SK-N-MC (cell line): ENCODE measurements around the gene FEZ2.

ENCODE experiments used
- DNase-seq: peaks from one replicate; pipeline ENCODE4 v3.0.0-alpha.2; 2011; ENCODE audit warnings: low read depth, low spot score
- H3K27ac ChIP-seq: fragments of 200-600 bp; sonication (generic); 2 replicates; pipeline ENCODE4 v1.5.1; 2016; ENCODE audit warnings: mixed run types
- H3K36me3 ChIP-seq: fragments of 200-600 bp; sonication (generic); 2 replicates; pipeline ENCODE4 v1.6.1; 2017; ENCODE audit warnings: antibody characterized with exemption, low read length, mixed read lengths; ENCODE audit not compliant: insufficient read depth
- H3K4me3 ChIP-seq: fragments of 200-600 bp; sonication (generic); 2 replicates; pipeline ENCODE4 v1.5.1; 2016
- H3K9ac ChIP-seq: fragments of 200-600 bp; sonication (generic); 2 replicates; pipeline ENCODE4 v1.8.0; 2017; ENCODE audit warnings: mixed run types, mixed read lengths; ENCODE audit not compliant: insufficient read length
- H3K9me3 ChIP-seq: fragments of 200-600 bp; sonication (generic); 2 replicates; pipeline ENCODE4 v1.6.1; 2017; ENCODE audit warnings: low read depth, mild to moderate bottlenecking, antibody characterized with exemption, low read length, moderate library complexity, mixed read lengths
- EZH2 ChIP-seq: fragments of 200-600 bp; sonication (generic); IDR thresholded peaks from one replicate; pipeline ENCODE4 v1.6.1; 2017; ENCODE audit warnings: antibody characterized with exemption
- FOXP2 ChIP-seq: optimal IDR thresholded peaks from 2 replicates; pipeline ENCODE3; 2011; ENCODE audit warnings: mild to moderate bottlenecking, moderate library complexity; ENCODE audit not compliant: insufficient read depth; ENCODE audit errors: extremely low read length, control extremely low read depth
- POLR2AphosphoS5 ChIP-seq: IDR thresholded peaks from 2 replicates; pipeline ENCODE4 v1.6.1; 2012; ENCODE audit warnings: mild to moderate bottlenecking, low read depth, low read length, borderline replicate concordance

FEZ2 gene

DNA sequence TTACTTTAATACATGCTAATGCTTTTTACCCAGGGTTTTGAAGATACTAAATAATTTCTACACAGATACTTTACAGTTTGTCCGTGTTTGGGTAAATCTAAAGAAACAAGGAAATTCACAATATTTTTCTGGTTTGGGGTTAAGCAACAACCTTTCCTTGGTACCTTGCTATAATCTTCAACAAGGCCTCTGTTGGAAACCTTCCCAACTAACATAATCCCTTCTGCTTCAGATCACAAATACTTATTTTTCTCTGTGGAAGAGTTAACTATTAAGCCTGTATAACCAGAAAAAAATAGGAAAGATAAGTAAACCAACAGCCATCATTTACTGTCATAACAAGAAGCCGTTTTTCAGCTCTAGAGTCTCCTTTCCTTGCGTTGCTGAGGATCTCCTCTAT lies 15.0 kb downstream of the FEZ2 start:
- Histone ChIP-seq H3K36me3 (peaks cover 77% of the 10 kb centered on the region), H3K27ac (no peak overlapping the region), H3K9me3 (no peaks in the 10 kb centered on the region), H3K9ac (no peak overlapping the region), H3K4me3 (no peak overlapping the region)
- DNase-seq: no peak
- TF ChIP-seq FOXP2: no peak
- no peak for TF ChIP-seq EZH2
- no peak for TF ChIP-seq POLR2AphosphoS5

DNA sequence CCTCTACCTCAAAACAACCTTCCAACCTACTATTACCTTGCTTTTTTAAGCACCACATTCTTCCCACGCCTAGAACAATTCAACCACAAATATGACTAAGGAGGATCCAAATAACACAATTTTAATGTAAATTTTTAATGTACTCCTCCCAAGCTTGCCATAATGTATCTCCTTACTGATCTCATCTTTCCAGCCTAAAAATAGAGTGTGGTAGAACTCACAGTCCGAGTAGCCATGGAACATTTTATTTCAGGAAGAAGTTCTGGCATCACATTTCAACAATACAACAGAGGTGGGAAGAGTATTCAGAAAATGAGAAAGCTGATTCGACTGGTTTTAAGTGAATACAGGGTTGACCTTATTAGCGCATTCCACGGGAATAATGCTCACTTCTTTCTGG lies 15.4 kb downstream of the FEZ2 start:
- no peak for DNase-seq
- Histone ChIP-seq H3K27ac (no peak overlapping the region), H3K9me3 (no peaks in the 10 kb centered on the region), H3K36me3 (peaks cover 81% of the 10 kb centered on the region), H3K9ac (no peak overlapping the region), H3K4me3 (no peak overlapping the region)
- no peak for TF ChIP-seq EZH2
- no peak for TF ChIP-seq FOXP2
- no peak for TF ChIP-seq POLR2AphosphoS5

DNA sequence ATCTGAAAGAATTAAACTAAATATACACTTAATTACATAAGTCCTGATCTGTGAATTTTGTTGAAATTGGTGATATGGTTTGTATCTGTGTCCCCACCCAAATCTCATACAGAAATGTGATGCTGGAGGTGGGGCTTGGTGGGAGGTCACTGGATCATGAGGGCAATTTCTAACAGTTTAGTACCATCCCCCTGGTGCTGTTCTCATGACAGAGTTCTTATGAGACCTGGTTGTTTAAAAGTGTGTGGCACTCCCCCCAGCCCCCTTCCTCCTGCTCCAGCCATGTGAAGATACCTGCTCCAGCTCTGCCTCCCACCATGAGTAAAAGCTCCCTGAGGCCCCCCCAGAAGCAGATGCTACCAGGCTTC lies 18.7 kb downstream of the FEZ2 start:
- H3K9ac ChIP-seq: no peak overlapping the region
- no peaks in the 10 kb centered on the region for H3K9me3 ChIP-seq
- H3K27ac ChIP-seq: no peak overlapping the region
- H3K4me3 ChIP-seq: no peak overlapping the region
- TF ChIP-seq EZH2 (no peak), POLR2AphosphoS5 (no peak), FOXP2 (no peak)
- peaks cover 81% of the 10 kb centered on the region for H3K36me3 ChIP-seq
- DNase-seq: no peak

DNA sequence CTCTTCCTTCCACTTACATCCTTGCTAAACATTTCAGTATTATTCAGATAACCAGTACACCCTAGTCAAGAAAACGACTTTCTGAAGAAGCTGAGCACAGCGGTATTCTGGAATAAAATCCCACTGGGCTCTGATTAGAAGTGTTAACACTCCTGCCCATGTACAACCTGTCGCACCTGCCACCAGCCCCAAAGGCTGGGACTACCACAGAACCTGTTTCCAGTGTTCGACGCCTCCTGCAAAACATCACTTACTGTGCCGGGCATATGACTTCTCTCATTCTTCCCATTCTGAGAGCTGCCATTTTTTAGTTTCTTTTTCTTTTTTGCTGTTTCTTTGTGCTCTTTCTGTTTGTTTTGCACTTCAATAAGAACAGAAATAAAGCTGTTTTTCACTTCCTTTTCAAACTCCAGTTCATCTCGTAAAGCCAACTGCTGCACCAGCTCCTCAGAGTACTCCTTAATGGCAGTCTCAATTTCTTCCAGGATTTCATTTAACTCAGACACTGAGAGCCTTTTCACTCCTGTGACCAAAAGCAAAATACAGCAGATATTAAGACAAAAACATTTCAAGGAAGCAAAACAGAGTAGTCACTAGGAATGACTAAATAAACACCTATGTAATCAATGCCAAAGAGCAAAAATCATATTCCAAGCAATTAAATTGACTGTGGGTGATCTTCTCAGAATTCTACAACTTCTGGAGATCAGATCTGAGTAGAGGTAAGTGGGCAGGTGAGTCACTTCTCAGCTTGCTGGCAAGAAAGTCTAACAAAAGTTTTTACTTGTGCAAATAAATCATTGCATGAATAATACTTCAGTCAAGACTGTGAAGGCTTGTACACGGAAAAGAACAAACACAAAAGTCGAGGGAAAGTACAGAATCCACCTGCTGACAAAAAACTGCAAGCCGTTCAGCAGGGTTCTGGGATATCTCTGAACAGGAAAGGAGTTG lies 19.3 kb downstream of the FEZ2 start:
- H3K4me3 ChIP-seq: no peak overlapping the region
- H3K9ac ChIP-seq: no peak overlapping the region
- no peak for DNase-seq
- no peaks in the 10 kb centered on the region for H3K9me3 ChIP-seq
- H3K27ac ChIP-seq: no peak overlapping the region
- TF ChIP-seq FOXP2: no peak
- TF ChIP-seq EZH2: no peak
- no peak for TF ChIP-seq POLR2AphosphoS5
- peaks cover 76% of the 10 kb centered on the region for H3K36me3 ChIP-seq

DNA sequence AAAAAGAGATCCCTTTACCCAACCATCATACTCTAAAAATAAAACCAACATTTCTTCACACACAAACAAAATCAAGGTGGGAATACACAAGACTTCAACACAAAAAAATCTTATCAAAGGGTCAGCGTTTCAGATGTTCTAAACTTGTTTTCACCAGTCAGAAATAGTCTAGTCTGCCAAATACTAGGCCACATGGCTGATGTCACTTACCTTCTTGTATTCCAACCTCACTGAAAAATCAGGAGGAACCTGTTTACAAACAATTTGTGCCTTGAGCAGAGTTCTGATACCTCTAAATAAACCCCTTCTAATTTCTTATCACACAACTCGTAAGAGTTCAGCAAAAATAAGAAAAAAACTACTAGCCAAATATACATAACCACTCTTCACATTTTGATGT lies 20.1 kb downstream of the FEZ2 start:
- Histone ChIP-seq H3K9ac (no peak overlapping the region), H3K36me3 (peaks cover 69% of the 10 kb centered on the region), H3K27ac (no peak overlapping the region), H3K9me3 (no peaks in the 10 kb centered on the region), H3K4me3 (no peak overlapping the region)
- no peak for DNase-seq
- no peak for TF ChIP-seq POLR2AphosphoS5
- TF ChIP-seq EZH2: no peak
- no peak for TF ChIP-seq FOXP2

DNA sequence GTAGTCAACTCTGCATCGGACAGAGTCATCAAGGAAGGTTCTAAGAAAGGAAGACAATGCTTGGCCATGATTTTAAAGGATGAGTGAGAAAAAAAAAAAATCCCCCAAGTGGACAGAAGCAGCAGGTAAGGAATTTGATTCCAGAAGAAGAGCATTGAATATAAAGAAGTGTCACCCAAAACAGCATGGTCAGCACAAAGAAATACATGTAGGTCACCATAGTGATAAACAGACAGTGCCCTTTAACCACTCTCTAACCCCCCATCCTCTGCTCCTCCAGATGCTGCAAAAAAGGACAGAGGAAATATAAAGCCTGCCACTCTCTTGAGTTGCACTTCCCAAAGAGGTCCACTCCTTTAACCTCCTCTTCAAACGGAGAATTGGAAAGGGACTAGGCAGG lies 23.4 kb downstream of the FEZ2 start:
- no peak for TF ChIP-seq POLR2AphosphoS5
- no peak overlapping the region for H3K9ac ChIP-seq
- H3K9me3 ChIP-seq: no peaks in the 10 kb centered on the region
- H3K4me3 ChIP-seq: no peak overlapping the region
- peaks cover 37% of the 10 kb centered on the region for H3K36me3 ChIP-seq
- H3K27ac ChIP-seq: no peak overlapping the region
- DNase-seq: no peak

DNA sequence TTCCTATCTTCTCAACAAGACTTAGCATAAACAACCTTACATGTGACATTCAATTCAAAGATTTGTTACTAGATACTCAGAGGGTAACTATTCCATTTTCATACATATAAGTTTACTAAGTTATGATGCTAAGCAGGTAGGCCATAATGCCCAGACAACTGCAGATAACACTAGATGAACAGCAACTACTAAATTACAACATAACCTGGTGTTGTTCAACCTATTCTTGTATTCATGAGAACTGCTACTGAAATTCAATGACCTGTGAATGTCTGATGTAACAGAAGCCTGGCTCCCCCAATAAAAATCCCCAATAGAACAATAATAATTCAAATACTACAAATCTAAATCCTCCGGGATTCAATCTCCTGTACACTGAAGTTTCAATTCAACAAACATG lies 24.8 kb downstream of the FEZ2 start:
- no peak overlapping the region for H3K4me3 ChIP-seq
- H3K27ac ChIP-seq: no peak overlapping the region
- H3K9me3 ChIP-seq: no peaks in the 10 kb centered on the region
- peaks cover 25% of the 10 kb centered on the region for H3K36me3 ChIP-seq
- DNase-seq: no peak
- H3K9ac ChIP-seq: no peak overlapping the region
- no peak for TF ChIP-seq POLR2AphosphoS5
- TF ChIP-seq EZH2: no peak
- no peak for TF ChIP-seq FOXP2

DNA sequence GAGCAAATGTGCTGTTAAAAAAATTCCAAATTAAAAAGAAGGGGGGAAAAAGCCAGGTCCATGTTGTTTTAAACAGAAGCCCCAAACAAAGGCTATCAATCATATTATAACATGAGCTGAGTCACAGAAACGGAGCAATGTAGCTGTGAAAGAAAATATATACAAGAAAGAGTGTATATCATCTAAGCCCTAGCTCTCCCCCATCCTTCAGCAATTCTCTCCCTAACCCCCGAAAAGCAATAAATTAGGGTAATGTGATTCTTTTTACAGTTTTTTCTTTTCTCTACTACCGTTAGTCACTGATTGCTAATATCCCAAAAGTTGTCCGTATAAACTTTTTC lies 25.3 kb downstream of the FEZ2 start:
- no peak for DNase-seq
- Histone ChIP-seq H3K4me3 (no peak overlapping the region), H3K9ac (no peak overlapping the region), H3K36me3 (peaks cover 20% of the 10 kb centered on the region), H3K9me3 (no peaks in the 10 kb centered on the region), H3K27ac (no peak overlapping the region)
- TF ChIP-seq EZH2 (no peak), POLR2AphosphoS5 (no peak), FOXP2 (no peak)
